HG03565 (cell line): ENCODE measurements around the gene CDC45.
A peak's percentile ranks its signal among the peaks of the same experiment; 100 is the strongest.

Source experiments
- ATAC-seq: cut with Tn5 transposase; IDR thresholded peaks from one replicate; pipeline ENCODE4 v1.9.1; 2021; ENCODE audit warnings: mild to moderate bottlenecking, moderate library complexity; ENCODE audit not compliant: unreplicated experiment

The CDC45 gene

GRCh38 chr22:19448076-19448607 is 31.6 kb upstream of the CDC45 start:
- peak; percentile 27 for ATAC-seq

GRCh38 chr22:19448739-19449421 is 30.8 kb upstream of the CDC45 start:
- ATAC-seq = no peak

- ATAC-seq = no peak
These were observed 30.3 kb upstream of the CDC45 start for GRCh38 chr22:19449422-19449767.

GRCh38 chr22:19450363-19451175 is 29.2 kb upstream of the CDC45 start:
- no peak for ATAC-seq

GRCh38 chr22:19451570-19451969 is 28.1 kb upstream of the CDC45 start:
- ATAC-seq = no peak

- ATAC-seq = no peak
These were observed 26.0 kb upstream of the CDC45 start for GRCh38 chr22:19453718-19454117.

GRCh38 chr22:19454156-19454555 is 25.6 kb upstream of the CDC45 start:
- no peak for ATAC-seq

- ATAC-seq = no peak
These were observed 24.7 kb upstream of the CDC45 start for GRCh38 chr22:19455033-19455432.

GRCh38 chr22:19455585-19456370 is 23.9 kb upstream of the CDC45 start:
- ATAC-seq = no peak

GRCh38 chr22:19456541-19456940 is 23.2 kb upstream of the CDC45 start:
- ATAC-seq = no peak

- no peak for ATAC-seq
These were observed 21.8 kb upstream of the CDC45 start for GRCh38 chr22:19457828-19458428.

- ATAC-seq = no peak
These were observed 19.7 kb upstream of the CDC45 start for GRCh38 chr22:19460036-19460435.

- ATAC-seq = no peak
These were observed 18.2 kb upstream of the CDC45 start for GRCh38 chr22:19461506-19461905.

- ATAC-seq = no peak
These were observed 16.7 kb upstream of the CDC45 start for GRCh38 chr22:19463008-19463407.

- no peak for ATAC-seq
These were observed 15.9 kb upstream of the CDC45 start for GRCh38 chr22:19463491-19464469.

- ATAC-seq = no peak
These were observed 15.2 kb upstream of the CDC45 start for GRCh38 chr22:19464546-19464945.

GRCh38 chr22:19464975-19465374 is 14.7 kb upstream of the CDC45 start:
- ATAC-seq = no peak

- no peak for ATAC-seq
These were observed 13.5 kb upstream of the CDC45 start for GRCh38 chr22:19466126-19466716.
